Body of pancreas (tissue), 4 donors: ENCODE data around the gene DIAPH1. TPM values are rescaled to one million over a fixed set of nuclear protein-coding genes. Genes with fewer than 3 reads are reported as not detected.

Experiments
- ATAC-seq: fragments of 150-250 bp; one replicate; pipeline ENCODE4 v1.9.1; 2016
- DNase-seq, 4 donors: peaks; one replicate each; pipeline ENCODE4 v3.0.0-alpha.2; 2019
- H3K27ac ChIP-seq, 4 donors: fragments of 200-600 bp; sonication (generic); 1 replicate in 3 of 4; 2 replicates in 1 of 4; pipeline versions ENCODE4 v1.5.1 to v1.6.1; 2016 to 2019; ENCODE audit warnings: mild to moderate bottlenecking in 1 of 4, mixed read lengths in 1 of 4, moderate library complexity in 1 of 4
- H3K27me3 ChIP-seq, 2 donors: fragments of 200-600 bp; sonication (generic); one replicate each; pipeline ENCODE4 v1.6.0; 2016; ENCODE audit warnings: mild to moderate bottlenecking in 1 of 2
- H3K36me3 ChIP-seq, 2 donors: fragments of 200-600 bp; sonication (generic); replicated peaks in 1 of 2; 2 replicates each; pipeline ENCODE4 v1.5.1; 2016; ENCODE audit warnings: low read depth in 2 of 2; ENCODE audit not compliant: insufficient read depth in 1 of 2
- H3K4me1 ChIP-seq: fragments of 200-600 bp; sonication (generic); one replicate; pipeline ENCODE4 v1.6.0; 2016
- H3K4me3 ChIP-seq, 2 donors: fragments of 200-600 bp; sonication (generic); 1 replicate in 1 of 2; 2 replicates in 1 of 2; pipeline ENCODE4 v1.5.1; 2016 to 2019
- H3K9me3 ChIP-seq, 3 donors: fragments of 200-600 bp; sonication (generic); 1 replicate in 2 of 3; 2 replicates in 1 of 3; pipeline ENCODE4 v1.5.1; 2016
- CTCF ChIP-seq, 7 experiments: fragments of 450-650 bp in 4 of 7; fragments of 200-600 bp in 3 of 7; sonication (generic) in 3 of 7; IDR thresholded peaks; one replicate each; pipeline ENCODE4 v1.5.1; 2016 to 2019; ENCODE audit warnings: antibody characterized with exemption in 7 of 7
- POLR2A ChIP-seq, 3 donors: fragments of 450-650 bp; IDR thresholded peaks; one replicate each; pipeline ENCODE4 v1.6.1; 2016; ENCODE audit warnings: antibody characterized with exemption in 3 of 3, mild to moderate bottlenecking in 2 of 3
- WGBS, 2 donors: methylation state at CpG; one replicate each; pipeline ENCODE4 v1.1.5; 2017; 5-methylcytosine and 5-hydroxymethylcytosine counted together
- intact Hi-C: fragments of 100-400 bp; cut with DNase I; formaldehyde crosslinking; loops from one replicate; pipeline ENCODE4 v1.15.1; 2023
- total RNA-seq, 2 donors: library from RNA; depleted of rRNA; stranded (reverse); fragments of >200 nt; gene quantifications; one replicate each; pipeline ENCODE4 v1.1.0, GENCODE V29; 2016

The DIAPH1 gene
- total RNA-seq, 2 donors from 2014 or later, result 28.3 to 47.0 TPM

GRCh38 chr5:141518618-141519015, 100.2 kb downstream of the DIAPH1 start:
- Histone ChIP-seq H3K27me3 (no peaks in the 10 kb centered on the region), H3K4me3 (no peak overlapping the region), H3K4me1 (peaks cover 18% of the 10 kb centered on the region), H3K27ac (no peak overlapping the region), H3K9me3 (no peaks in the 10 kb centered on the region), H3K36me3 (peaks cover 0 to 16% of the 10 kb centered on the region in 2 donors)
- 92 to 100% methylated on average over 1 of the region's 1 CpG for WGBS, 2 donors
- DNase-seq (no peak), ATAC-seq (no peak)
- intact Hi-C loops, result loop anchor here (10.0 kb wide), 1 partner anchor 104 kb away; the partner anchor contains the start of genes PCDHGA10 and PCDHGB7
- TF ChIP-seq CTCF (IDR thresholded peaks at IDR 0.05) (no peak), POLR2A (IDR thresholded peaks at IDR 0.05) (no peak)

- H3K4me3 ChIP-seq, result no peak overlapping the region
- intact Hi-C loops, result loop anchor here (10.0 kb wide), 1 partner anchor 103 kb away; the partner anchor contains the start of genes PCDHGA10 and PCDHGB7
- H3K27me3 ChIP-seq, result no peaks in the 10 kb centered on the region
- H3K27ac ChIP-seq, result no peak overlapping the region
- DNase-seq, result no peak
- ATAC-seq, result no peak
- 88% methylated on average over 11 of the region's 11 CpGs for WGBS, 2 donors
- no peak for TF ChIP-seq POLR2A (IDR thresholded peaks at IDR 0.05)
- no peaks in the 10 kb centered on the region for H3K9me3 ChIP-seq
- peaks cover 0 to 14% of the 10 kb centered on the region in 2 donors for H3K36me3 ChIP-seq
- H3K4me1 ChIP-seq, result peaks cover 24% of the 10 kb centered on the region
These were observed 100.8 kb downstream of the DIAPH1 start for GRCh38 chr5:141517880-141518617.

GRCh38 chr5:141517312-141517711, 101.5 kb downstream of the DIAPH1 start:
- no peak for DNase-seq

GRCh38 chr5:141516672-141517025, 102.2 kb downstream of the DIAPH1 start:
- no peaks in the 10 kb centered on the region for H3K27me3 ChIP-seq
- H3K27ac ChIP-seq, result peak overlapping the region in 1 of 4 donors; percentile 3
- no peaks in the 10 kb centered on the region for H3K9me3 ChIP-seq
- no peak overlapping the region for H3K4me3 ChIP-seq
- no peak for DNase-seq
- H3K4me1 ChIP-seq, result peaks cover 32% of the 10 kb centered on the region
- 81 to 89% methylated on average over 8 of the region's 8 CpGs for WGBS, 2 donors
- peaks cover 0 to 13% of the 10 kb centered on the region in 2 donors for H3K36me3 ChIP-seq
- ATAC-seq, result no peak
- intact Hi-C loops, result loop anchor here (10.0 kb wide), 1 partner anchor 102 kb away; the partner anchor contains the start of genes PCDHGA10 and PCDHGB7
- no peak for TF ChIP-seq POLR2A (IDR thresholded peaks at IDR 0.05)
- no peak for TF ChIP-seq CTCF (IDR thresholded peaks at IDR 0.05)

More at GRCh38 chr5:141517312-141517711, 101.5 kb downstream of the DIAPH1 start:
- Histone ChIP-seq H3K36me3 (peaks cover 0 to 13% of the 10 kb centered on the region in 2 donors), H3K4me1 (peaks cover 28% of the 10 kb centered on the region), H3K27ac (no peak overlapping the region), H3K4me3 (no peak overlapping the region), H3K27me3 (no peaks in the 10 kb centered on the region), H3K9me3 (no peaks in the 10 kb centered on the region)
- 73 to 87% methylated on average over 8 of the region's 8 CpGs for WGBS, 2 donors
- ATAC-seq, result no peak
- no peak for TF ChIP-seq CTCF (IDR thresholded peaks at IDR 0.05)
- TF ChIP-seq POLR2A (IDR thresholded peaks at IDR 0.05), result no peak
- intact Hi-C loops, result loop anchor here (10.0 kb wide), 1 partner anchor 103 kb away; the partner anchor contains the start of genes PCDHGA10 and PCDHGB7

GRCh38 chr5:141515946-141516671, 102.7 kb downstream of the DIAPH1 start:
- intact Hi-C loops, result loop anchor here (10.0 kb wide), 1 partner anchor 101 kb away; the partner anchor contains the start of genes PCDHGA10 and PCDHGB7
- DNase-seq (no peak), ATAC-seq (no peak)
- H3K9me3 ChIP-seq, result no peaks in the 10 kb centered on the region
- WGBS, 2 donors, result 85 to 89% methylated on average over 4 of the region's 4 CpGs
- peaks cover 0 to 13% of the 10 kb centered on the region in 2 donors for H3K36me3 ChIP-seq
- H3K27me3 ChIP-seq, result no peaks in the 10 kb centered on the region
- H3K27ac ChIP-seq, result peak overlapping the region in 1 of 4 donors; percentile 3
- H3K4me3 ChIP-seq, result no peak overlapping the region
- H3K4me1 ChIP-seq, result peaks cover 26% of the 10 kb centered on the region
- no peak for TF ChIP-seq POLR2A (IDR thresholded peaks at IDR 0.05)
